ENCODE measurements around the gene OR5AK2. TPM values are rescaled to one million over a fixed set of nuclear protein-coding genes. Genes with fewer than 3 reads are reported as not detected.
"Not testable (repeated sequence)": the region's sequence is repeated elsewhere in the genome, so short reads cannot be mapped to it uniquely, and the experiment has no call there.

Gene OR5AK2
- polyA plus RNA-seq (ENCODE audit: insufficient read length in 3 of 3), result under 1 TPM in 2 of 3 donors, not detected in 1; 0.12 to 0.38 TPM

GRCh38 chr11:56988614-56989013 is at the start of gene OR5AK2:
Gene OR5AK2, plus strand, starts transcription at chr11:56988914. Its CDS starts 0 bp downstream, at chr11:56988914.
- DNase-seq (ENCODE audit: low read depth in 3 of 3, low spot score in 2 of 3), result no peak

GRCh38 chr11:56945526-56945925 is 43.2 kb upstream of the OR5AK2 start:
- not testable (repeated sequence) for DNase-seq (ENCODE audit: low read depth in 3 of 3, low spot score in 2 of 3)

GRCh38 chr11:56948991-56949515 is 39.7 kb upstream of the OR5AK2 start:
- no peak for DNase-seq (ENCODE audit: low read depth in 3 of 3, low spot score in 2 of 3)

- no peak for DNase-seq (ENCODE audit: low read depth in 3 of 3, low spot score in 2 of 3)
These were observed 38.2 kb upstream of the OR5AK2 start for GRCh38 chr11:56950510-56950909.

- not testable (repeated sequence) for DNase-seq (ENCODE audit: low read depth in 3 of 3, low spot score in 2 of 3)
These were observed 34.8 kb upstream of the OR5AK2 start for GRCh38 chr11:56953907-56954306.

- DNase-seq (ENCODE audit: low read depth in 3 of 3, low spot score in 2 of 3), result no peak
These were observed 27.1 kb upstream of the OR5AK2 start for GRCh38 chr11:56961609-56962008.

- no peak for DNase-seq (ENCODE audit: low read depth in 3 of 3, low spot score in 2 of 3)
These were observed 21.0 kb upstream of the OR5AK2 start for GRCh38 chr11:56967726-56968125.

GRCh38 chr11:56968524-56968923 is 20.2 kb upstream of the OR5AK2 start:
- no peak for DNase-seq (ENCODE audit: low read depth in 3 of 3, low spot score in 2 of 3)

- DNase-seq (ENCODE audit: low read depth in 3 of 3, low spot score in 2 of 3), result no peak
These were observed 11.4 kb upstream of the OR5AK2 start for GRCh38 chr11:56977314-56977713.

- DNase-seq (ENCODE audit: low read depth in 3 of 3, low spot score in 2 of 3), result no peak
These were observed 2.0 kb downstream of the OR5AK2 start for GRCh38 chr11:56990702-56991101.

GRCh38 chr11:56994532-56994931 is 5.8 kb downstream of the OR5AK2 start:
- no peak for DNase-seq (ENCODE audit: low read depth in 3 of 3, low spot score in 2 of 3)

- no peak for DNase-seq (ENCODE audit: low read depth in 3 of 3, low spot score in 2 of 3)
These were observed 13.1 kb downstream of the OR5AK2 start for GRCh38 chr11:57001674-57002401.

- no peak for DNase-seq (ENCODE audit: low read depth in 3 of 3, low spot score in 2 of 3)
These were observed 19.7 kb downstream of the OR5AK2 start for GRCh38 chr11:57008373-57008772.

GRCh38 chr11:57015679-57016078 is 27.0 kb downstream of the OR5AK2 start:
- DNase-seq (ENCODE audit: low read depth in 3 of 3, low spot score in 2 of 3), result no peak

- no peak for DNase-seq (ENCODE audit: low read depth in 3 of 3, low spot score in 2 of 3)
These were observed 42.8 kb downstream of the OR5AK2 start for GRCh38 chr11:57031556-57031955.

Other genes with a start within 250 kb of the OR5AK2 start
- gene OR9G4, start 240.2 kb upstream of the OR5AK2 start, polyA plus RNA-seq (ENCODE audit: insufficient read length in 3 of 3), result not detected
- 1 to 10 TPM; 5.6 to 6.4 (median 6.4) TPM for gene LRRC55, start 193.0 kb downstream of the OR5AK2 start, polyA plus RNA-seq (ENCODE audit: insufficient read length in 3 of 3)
- gene APLNR, start 248.3 kb downstream of the OR5AK2 start, polyA plus RNA-seq (ENCODE audit: insufficient read length in 3 of 3), result 100 to 1,000 TPM in 2 of 3 donors, 10 to 100 TPM in 1; 89.4 to 110 (median 101) TPM

Data from right renal cortex interstitium (tissue), 3 donors.